ENCODE results near the gene SLC4A3.

The SLC4A3 gene

GRCh38 chr2:219684721-219685689 lies 57.6 kb downstream of the SLC4A3 start:
- no peak for DNase-seq

- DNase-seq, result no peak
Observed at GRCh38 chr2:219687272-219687671, 59.8 kb downstream of the SLC4A3 start.

- no peak for DNase-seq
Observed at GRCh38 chr2:219687882-219688559, 60.6 kb downstream of the SLC4A3 start.

- no peak for DNase-seq
Observed at GRCh38 chr2:219688560-219689445, 61.4 kb downstream of the SLC4A3 start.

- DNase-seq, result no peak
Observed at GRCh38 chr2:219689676-219690628, 62.5 kb downstream of the SLC4A3 start.

- DNase-seq, result no peak
Observed at GRCh38 chr2:219691571-219691970, 64.1 kb downstream of the SLC4A3 start.
